ENCODE measurements around the gene EFNB1. TPM values are rescaled to one million over a fixed set of nuclear protein-coding genes. Genes with fewer than 3 reads are reported as not detected.
A peak's percentile ranks its signal among the peaks of the same experiment; 100 is the strongest.
"Not testable (repeated sequence)": the region's sequence is repeated elsewhere in the genome, so short reads cannot be mapped to it uniquely, and the experiment has no call there.

The EFNB1 gene
- 1 to 10 TPM; 5.8 to 6.2 TPM for total RNA-seq

GRCh38 chrX:68828740-68829581, at the start of gene EFNB1:
EFNB1 (plus strand) TSS chrX:68829021; CDS start chrX:68829777, 756 bp downstream.
- Mint-ChIP-seq H3K9me3 (no peaks in the 10 kb centered on the region), H3K36me3 (ENCODE audit: low read depth) (no peaks in the 10 kb centered on the region), H3K4me1 (peaks cover 21% of the 10 kb centered on the region), H3K4me3 (peak within 1 kb of the TSS; percentile 86), H3K27ac (peak within 1 kb of the TSS; percentile 58), H3K27me3 (no peaks in the 10 kb centered on the region)
- POLR2A ChIA-PET: interaction anchor here (0.7 to 1.4 kb wide), 5 partner anchors 8 to 648 kb away, joined by 3 to 5 read pairs (median 3); partner anchors contain the start of gene PJA1
- CTCF ChIA-PET: interaction anchor here (0.7 to 4.7 kb wide), 20 partner anchors 8 to 1304 kb away, joined by 3 to 47 read pairs (median 4); partner anchors contain the start of genes IGBP1 and PJA1
- DNase-seq: peak; percentile 88

DNA sequence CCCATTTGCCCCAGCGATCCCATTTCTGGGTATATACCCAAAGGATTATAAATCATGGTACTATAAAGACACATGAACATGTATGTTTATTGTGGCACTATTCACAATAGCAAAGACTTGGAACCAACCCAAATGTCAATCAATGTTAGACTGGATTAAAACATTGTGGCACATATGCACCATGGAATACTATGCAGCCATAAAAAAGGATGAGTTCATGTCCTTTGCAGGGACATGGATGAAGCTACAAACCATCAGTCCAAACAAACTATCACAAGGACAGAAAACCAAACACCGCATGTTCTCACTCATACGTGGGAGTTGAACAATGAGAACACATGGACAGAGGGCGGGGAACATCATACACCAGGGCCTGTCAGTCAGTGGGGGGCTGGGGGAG, 47.5 kb upstream of the EFNB1 start:
- DNase-seq; H3K36me3 Mint-ChIP-seq (ENCODE audit: low read depth); POLR2A ChIA-PET; H3K4me3 Mint-ChIP-seq; CTCF ChIA-PET; H3K4me1 Mint-ChIP-seq; H3K9me3 Mint-ChIP-seq; H3K27ac Mint-ChIP-seq: not testable (repeated sequence)
- H3K27me3 Mint-ChIP-seq: peaks cover 10% of the 10 kb centered on the region

DNA sequence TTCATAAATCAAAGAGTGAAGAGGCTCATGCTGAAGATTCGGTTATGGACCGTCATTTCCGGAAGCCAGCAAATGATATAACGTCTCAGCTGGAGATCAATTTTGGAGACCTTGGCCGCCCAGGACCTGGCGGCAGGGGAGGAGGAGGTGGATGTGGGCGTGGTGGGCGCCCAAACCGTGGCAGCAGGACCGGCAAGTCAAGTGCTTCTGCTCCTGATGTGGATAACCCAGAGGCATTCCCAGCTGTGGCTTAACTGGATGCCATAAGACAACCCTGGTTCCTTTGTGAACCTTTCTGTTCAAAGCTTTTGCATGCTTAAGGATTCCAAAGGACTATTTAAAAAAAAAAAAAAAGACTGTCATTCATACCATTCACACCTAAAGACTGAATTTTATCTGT, 44.0 kb upstream of the EFNB1 start:
- ChIA-PET POLR2A (no interaction called here), CTCF (no interaction called here)
- no peak for DNase-seq
- no peak overlapping the region for H3K4me3 Mint-ChIP-seq
- no peak overlapping the region for H3K27ac Mint-ChIP-seq
- no peaks in the 10 kb centered on the region for H3K4me1 Mint-ChIP-seq
- H3K36me3 Mint-ChIP-seq (ENCODE audit: low read depth): no peaks in the 10 kb centered on the region
- no peaks in the 10 kb centered on the region for H3K9me3 Mint-ChIP-seq
- H3K27me3 Mint-ChIP-seq: no peaks in the 10 kb centered on the region

DNA sequence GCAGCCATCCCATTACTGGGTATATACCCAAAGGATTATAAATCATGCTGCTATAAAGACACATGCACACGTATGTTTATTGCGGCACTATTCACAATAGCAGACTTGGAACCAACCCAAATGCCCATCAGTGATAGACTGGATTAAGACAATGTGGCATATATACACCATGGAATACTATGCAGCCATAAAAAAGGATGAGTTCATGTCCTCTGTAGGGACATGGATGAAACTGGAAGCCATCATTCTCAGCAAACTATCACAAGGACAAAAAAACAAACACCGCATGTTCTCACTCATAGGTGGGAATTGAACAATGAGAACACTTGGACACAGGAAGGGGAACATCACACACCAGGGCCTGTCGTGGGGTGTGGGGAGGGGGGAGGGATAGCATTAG, 42.2 kb upstream of the EFNB1 start:
- H3K36me3 Mint-ChIP-seq (ENCODE audit: low read depth); CTCF ChIA-PET; H3K27ac Mint-ChIP-seq; DNase-seq; H3K4me1 Mint-ChIP-seq; H3K27me3 Mint-ChIP-seq; POLR2A ChIA-PET; H3K9me3 Mint-ChIP-seq; H3K4me3 Mint-ChIP-seq: not testable (repeated sequence)

DNA sequence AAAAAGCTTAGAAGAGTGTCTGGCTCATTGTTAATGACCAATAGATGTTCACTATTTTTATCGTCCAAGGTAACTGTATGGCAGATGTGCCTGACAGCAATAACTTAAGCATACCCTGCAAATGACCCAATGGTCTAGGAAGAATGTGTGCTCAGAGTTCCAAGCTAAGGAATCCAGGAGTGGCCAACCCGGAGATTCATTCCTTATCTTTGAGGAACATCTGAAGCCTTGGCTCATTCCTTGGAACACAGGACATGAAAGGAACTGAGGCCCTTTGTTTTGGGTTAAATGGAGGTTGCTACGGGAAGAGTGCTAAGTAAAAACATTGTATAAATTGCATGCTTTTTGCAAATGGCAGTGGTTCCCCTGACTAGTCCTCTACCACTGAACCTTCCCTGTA, 38.9 kb upstream of the EFNB1 start:
- no peak overlapping the region for H3K27ac Mint-ChIP-seq

DNA sequence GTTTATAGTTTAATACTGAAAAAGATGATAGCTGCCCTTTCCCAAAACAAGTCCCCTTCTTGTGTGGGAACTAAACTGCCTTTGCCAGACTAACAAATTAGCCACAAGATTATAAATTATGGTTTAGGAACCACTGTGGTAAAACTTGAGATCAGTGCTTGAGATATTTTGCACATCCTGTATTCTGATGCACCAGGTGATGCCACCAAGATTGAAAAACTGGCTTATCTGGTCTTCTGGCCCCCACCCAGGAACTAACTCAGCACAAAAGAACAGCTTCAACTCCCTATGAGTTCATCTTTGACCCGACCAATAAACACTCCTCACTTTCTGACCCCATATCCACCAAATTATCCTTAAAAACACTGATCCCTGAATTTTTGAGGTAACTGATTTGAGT, 36.7 kb upstream of the EFNB1 start:
- Mint-ChIP-seq H3K27me3 (no peaks in the 10 kb centered on the region), H3K27ac (peak overlapping the region; percentile 71), H3K36me3 (ENCODE audit: low read depth) (no peaks in the 10 kb centered on the region), H3K4me1 (peaks cover 9% of the 10 kb centered on the region), H3K9me3 (no peaks in the 10 kb centered on the region), H3K4me3 (no peak overlapping the region)
- CTCF ChIA-PET: no interaction called here
- POLR2A ChIA-PET: interaction anchor here (1.2 kb wide), 1 partner anchor 293 kb away, joined by 3 read pairs; the partner anchor contains the start of gene YIPF6
- DNase-seq: no peak

More for the DNA sequence above, 38.9 kb upstream of the EFNB1 start:
- Mint-ChIP-seq H3K4me1 (peaks cover 9% of the 10 kb centered on the region), H3K27me3 (no peaks in the 10 kb centered on the region), H3K4me3 (no peak overlapping the region), H3K36me3 (ENCODE audit: low read depth) (no peaks in the 10 kb centered on the region), H3K9me3 (no peaks in the 10 kb centered on the region)
- ChIA-PET POLR2A (no interaction called here), CTCF (no interaction called here)
- no peak for DNase-seq

- no peak overlapping the region for H3K4me3 Mint-ChIP-seq
- peaks cover 9% of the 10 kb centered on the region for H3K4me1 Mint-ChIP-seq
- ChIA-PET CTCF (no interaction called here), POLR2A (no interaction called here)
- no peak for DNase-seq
- peaks cover 12% of the 10 kb centered on the region for H3K9me3 Mint-ChIP-seq
- no peaks in the 10 kb centered on the region for H3K36me3 Mint-ChIP-seq (ENCODE audit: low read depth)
- H3K27me3 Mint-ChIP-seq: no peaks in the 10 kb centered on the region
- no peak overlapping the region for H3K27ac Mint-ChIP-seq
Measured at GRCh38 chrX:68794461-68794860, 34.4 kb upstream of the EFNB1 start.

GRCh38 chrX:68795741-68796140, 33.1 kb upstream of the EFNB1 start:
- H3K4me3 Mint-ChIP-seq: no peak overlapping the region

GRCh38 chrX:68798400-68798799, 30.4 kb upstream of the EFNB1 start:
- CTCF ChIA-PET: interaction anchor here (0.5 kb wide), 1 partner anchor 31 kb away, joined by 4 read pairs; no protein-coding TSS in a partner anchor
- DNase-seq; H3K36me3 Mint-ChIP-seq (ENCODE audit: low read depth); H3K4me3 Mint-ChIP-seq; POLR2A ChIA-PET; H3K27ac Mint-ChIP-seq; H3K27me3 Mint-ChIP-seq; H3K4me1 Mint-ChIP-seq: not testable (repeated sequence)
- H3K9me3 Mint-ChIP-seq: peaks cover 12% of the 10 kb centered on the region

More at GRCh38 chrX:68795741-68796140, 33.1 kb upstream of the EFNB1 start:
- CTCF ChIA-PET: no interaction called here
- no peak for DNase-seq
- H3K36me3 Mint-ChIP-seq (ENCODE audit: low read depth): no peaks in the 10 kb centered on the region
- no peaks in the 10 kb centered on the region for H3K27me3 Mint-ChIP-seq
- H3K27ac Mint-ChIP-seq: no peak overlapping the region
- peaks cover 9% of the 10 kb centered on the region for H3K4me1 Mint-ChIP-seq
- H3K9me3 Mint-ChIP-seq: peaks cover 12% of the 10 kb centered on the region
- POLR2A ChIA-PET: no interaction called here

DNA sequence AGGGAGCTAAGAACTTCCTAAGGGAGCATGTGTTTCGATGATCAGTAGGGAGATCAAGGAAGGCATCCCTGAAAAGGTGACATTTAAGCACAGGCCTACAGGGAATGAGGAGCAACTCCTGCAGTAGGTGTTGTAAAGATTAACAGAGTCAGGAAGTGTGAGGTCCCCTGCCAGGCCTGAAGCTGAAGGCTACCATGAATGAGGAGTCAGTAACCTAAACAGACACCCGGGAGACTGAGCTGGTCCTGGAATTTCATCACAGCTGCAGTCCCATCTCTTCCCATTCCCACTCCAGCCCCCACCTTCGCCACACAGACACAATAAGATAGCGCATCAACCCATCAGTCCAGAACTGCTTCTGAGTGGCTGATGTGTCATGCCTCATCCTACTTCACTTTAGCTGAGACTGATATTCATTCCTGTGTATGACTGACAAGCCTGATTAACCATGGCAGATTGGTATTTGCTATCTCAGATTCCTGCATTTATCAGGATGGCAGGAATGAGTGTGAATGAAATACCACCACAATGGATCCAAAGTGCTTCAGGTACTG, 27.0 kb upstream of the EFNB1 start:
- peaks cover 2% of the 10 kb centered on the region for H3K27me3 Mint-ChIP-seq
- no peak for DNase-seq
- H3K36me3 Mint-ChIP-seq (ENCODE audit: low read depth): no peaks in the 10 kb centered on the region
- H3K4me1 Mint-ChIP-seq: no peaks in the 10 kb centered on the region
- ChIA-PET CTCF (no interaction called here), POLR2A (no interaction called here)
- peaks cover 12% of the 10 kb centered on the region for H3K9me3 Mint-ChIP-seq
- H3K27ac Mint-ChIP-seq: no peak overlapping the region
- no peak overlapping the region for H3K4me3 Mint-ChIP-seq

GRCh38 chrX:68807818-68808217, 21.0 kb upstream of the EFNB1 start:
- Mint-ChIP-seq H3K36me3 (ENCODE audit: low read depth) (no peaks in the 10 kb centered on the region), H3K4me3 (no peak overlapping the region), H3K27me3 (peaks cover 4% of the 10 kb centered on the region), H3K27ac (no peak overlapping the region), H3K4me1 (no peaks in the 10 kb centered on the region), H3K9me3 (no peaks in the 10 kb centered on the region)
- ChIA-PET POLR2A (no interaction called here), CTCF (interaction anchor here (0.6 to 3.0 kb wide), 3 partner anchors 20 to 292 kb away, joined by 3 to 9 read pairs (median 4); no protein-coding TSS in a partner anchor)
- no peak for DNase-seq

DNA sequence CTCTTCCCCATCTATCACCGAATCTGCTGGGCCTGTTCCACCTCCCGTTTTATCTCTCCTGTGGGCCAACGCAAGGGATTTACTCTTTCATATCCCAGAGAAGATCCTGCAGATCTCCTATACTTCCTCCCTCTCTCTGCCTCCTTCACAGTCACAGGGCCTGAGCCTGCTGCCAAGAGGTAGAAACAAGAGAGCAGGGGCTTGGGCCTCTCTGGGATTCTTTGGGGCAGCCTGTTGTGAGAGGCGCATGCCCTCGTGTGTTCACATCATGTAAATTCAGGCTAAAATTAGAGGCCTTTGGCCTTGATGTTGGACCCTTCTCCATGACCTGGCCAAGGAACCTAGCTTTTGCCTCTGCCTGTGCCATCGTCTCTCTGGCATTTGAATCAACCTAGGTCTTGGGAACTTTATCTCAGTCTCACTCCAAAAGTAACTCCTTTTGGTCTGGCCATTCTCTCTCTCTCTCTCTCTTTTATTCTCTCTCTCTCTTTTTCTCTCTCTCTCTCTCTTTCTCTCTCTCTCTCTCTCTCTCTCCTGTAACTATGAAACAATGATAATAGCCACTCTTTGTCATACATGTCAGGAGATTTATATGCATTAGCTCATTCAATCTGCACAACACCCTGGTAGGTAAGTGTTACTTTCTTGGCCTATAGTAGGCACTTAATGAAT, 20.0 kb upstream of the EFNB1 start:
- no peaks in the 10 kb centered on the region for H3K4me1 Mint-ChIP-seq
- H3K9me3 Mint-ChIP-seq: no peaks in the 10 kb centered on the region
- no peak overlapping the region for H3K27ac Mint-ChIP-seq
- ChIA-PET CTCF (interaction anchor here (0.8 to 1.0 kb wide), 2 partner anchors 18 to 76 kb away, joined by 3 read pairs; no protein-coding TSS in a partner anchor), POLR2A (no interaction called here)
- no peak overlapping the region for H3K4me3 Mint-ChIP-seq
- DNase-seq: no peak
- no peaks in the 10 kb centered on the region for H3K36me3 Mint-ChIP-seq (ENCODE audit: low read depth)
- H3K27me3 Mint-ChIP-seq: peaks cover 4% of the 10 kb centered on the region

GRCh38 chrX:68820476-68821110, 8.2 kb upstream of the EFNB1 start:
- Mint-ChIP-seq H3K36me3 (ENCODE audit: low read depth) (no peaks in the 10 kb centered on the region), H3K9me3 (no peaks in the 10 kb centered on the region), H3K27me3 (peaks cover 2% of the 10 kb centered on the region), H3K4me1 (no peaks in the 10 kb centered on the region), H3K4me3 (no peak overlapping the region), H3K27ac (no peak overlapping the region)
- no peak for DNase-seq
- CTCF ChIA-PET: interaction anchor here (0.9 kb wide), 1 partner anchor 8 kb away, joined by 3 read pairs; the partner anchor contains the start of gene EFNB1
- POLR2A ChIA-PET: interaction anchor here (1.5 kb wide), 1 partner anchor 9 kb away, joined by 3 read pairs; the partner anchor contains the start of gene EFNB1
